ENCODE results near the gene ROR1. TPM values are rescaled to one million over a fixed set of nuclear protein-coding genes. Genes with fewer than 3 reads are reported as not detected.
"Not testable (repeated sequence)": the region's sequence is repeated elsewhere in the genome, so short reads cannot be mapped to it uniquely, and the experiment has no call there.

Gene ROR1
- total RNA-seq, 4 donors from 2014 or later: 2.6 to 37.6 (median 11.5) TPM

DNA sequence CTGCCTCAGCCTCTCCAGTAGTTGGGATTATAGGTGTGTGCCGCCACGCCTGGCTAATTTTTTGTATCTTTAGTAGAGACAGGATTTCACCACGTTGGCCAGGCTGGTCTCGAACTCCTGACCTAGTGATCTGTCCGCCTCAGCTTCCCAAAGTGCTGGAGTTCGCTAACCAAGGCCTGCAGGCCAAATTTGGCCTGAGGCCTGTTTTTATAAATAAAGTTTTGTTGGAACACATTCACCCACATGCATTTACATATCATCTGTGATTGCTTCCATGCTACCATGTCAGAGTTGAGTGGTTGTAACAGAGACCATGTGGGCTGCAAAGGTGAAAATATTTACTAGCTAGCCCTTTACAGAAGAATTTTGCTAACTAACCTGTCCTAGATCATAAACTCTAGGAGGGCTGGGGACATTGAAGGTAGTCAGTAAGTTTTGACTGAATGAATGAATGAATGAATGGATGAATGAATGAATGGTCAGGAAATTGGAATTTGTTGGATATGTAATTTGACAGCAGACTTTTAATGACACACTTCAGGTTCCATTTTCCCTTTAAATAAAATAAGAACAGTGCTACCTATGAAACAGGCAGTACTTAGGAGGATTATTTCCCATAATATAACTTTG is 38.4 kb downstream of the ROR1 start:
- no peaks in the 10 kb centered on the region for H3K4me1 ChIP-seq
- peak overlapping the region in 1 of 2 donors; percentile 88 for H3K27ac ChIP-seq
- no peak for DNase-seq

DNA sequence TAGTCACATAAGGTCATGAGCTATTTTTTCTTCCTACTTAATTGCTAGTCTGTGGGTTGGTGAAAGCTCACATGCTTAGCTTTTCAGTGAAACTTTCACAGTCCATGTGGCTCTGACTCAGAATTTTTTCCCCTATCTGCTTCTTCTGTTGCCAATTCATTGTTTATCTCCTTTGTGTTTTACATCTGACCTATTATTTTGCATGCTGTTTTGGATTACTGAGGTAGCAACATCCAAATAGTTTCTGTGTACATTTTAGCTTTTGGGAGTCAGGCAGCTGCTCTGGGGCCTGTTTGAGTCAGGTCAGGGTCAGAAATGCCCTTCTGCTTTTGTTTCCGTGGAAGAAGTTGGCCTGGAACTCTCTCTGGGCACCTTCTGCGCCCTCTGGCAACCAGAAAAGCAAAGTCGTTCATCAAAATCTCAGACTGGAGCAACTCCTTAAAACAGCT is 40.0 kb downstream of the ROR1 start:
- H3K9me3 ChIP-seq: no peaks in the 10 kb centered on the region
- TF ChIP-seq, protein P1, sequence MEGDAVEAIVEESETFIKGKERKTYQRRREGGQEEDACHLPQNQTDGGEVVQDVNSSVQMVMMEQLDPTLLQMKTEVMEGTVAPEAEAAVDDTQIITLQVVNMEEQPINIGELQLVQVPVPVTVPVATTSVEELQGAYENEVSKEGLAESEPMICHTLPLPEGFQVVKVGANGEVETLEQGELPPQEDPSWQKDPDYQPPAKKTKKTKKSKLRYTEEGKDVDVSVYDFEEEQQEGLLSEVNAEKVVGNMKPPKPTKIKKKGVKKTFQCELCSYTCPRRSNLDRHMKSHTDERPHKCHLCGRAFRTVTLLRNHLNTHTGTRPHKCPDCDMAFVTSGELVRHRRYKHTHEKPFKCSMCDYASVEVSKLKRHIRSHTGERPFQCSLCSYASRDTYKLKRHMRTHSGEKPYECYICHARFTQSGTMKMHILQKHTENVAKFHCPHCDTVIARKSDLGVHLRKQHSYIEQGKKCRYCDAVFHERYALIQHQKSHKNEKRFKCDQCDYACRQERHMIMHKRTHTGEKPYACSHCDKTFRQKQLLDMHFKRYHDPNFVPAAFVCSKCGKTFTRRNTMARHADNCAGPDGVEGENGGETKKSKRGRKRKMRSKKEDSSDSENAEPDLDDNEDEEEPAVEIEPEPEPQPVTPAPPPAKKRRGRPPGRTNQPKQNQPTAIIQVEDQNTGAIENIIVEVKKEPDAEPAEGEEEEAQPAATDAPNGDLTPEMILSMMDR (IDR thresholded peaks at IDR 0.05): no peak
- no peak for TF ChIP-seq POLR2A (IDR thresholded peaks at IDR 0.05)
- H3K36me3 ChIP-seq: no peaks in the 10 kb centered on the region
- peak; percentile 30 to 52 for DNase-seq
- no peak overlapping the region for H3K4me3 ChIP-seq
- peak overlapping the region; percentile 68 to 88 for H3K27ac ChIP-seq
- H3K4me1 ChIP-seq: no peaks in the 10 kb centered on the region
- H3K27me3 ChIP-seq: no peaks in the 10 kb centered on the region
- intact Hi-C loops (cut with DNase I; ENCODE audit: low total_unique reads): no loop called here

More for the DNA sequence above, 38.4 kb downstream of the ROR1 start:
- no peak overlapping the region for H3K4me3 ChIP-seq
- no peaks in the 10 kb centered on the region for H3K36me3 ChIP-seq
- no peak for TF ChIP-seq POLR2A (IDR thresholded peaks at IDR 0.05)
- TF ChIP-seq, protein P1 (IDR thresholded peaks at IDR 0.05): no peak
- no peaks in the 10 kb centered on the region for H3K9me3 ChIP-seq
- H3K27me3 ChIP-seq: no peaks in the 10 kb centered on the region
- intact Hi-C loops (cut with DNase I; ENCODE audit: low total_unique reads): no loop called here

DNA sequence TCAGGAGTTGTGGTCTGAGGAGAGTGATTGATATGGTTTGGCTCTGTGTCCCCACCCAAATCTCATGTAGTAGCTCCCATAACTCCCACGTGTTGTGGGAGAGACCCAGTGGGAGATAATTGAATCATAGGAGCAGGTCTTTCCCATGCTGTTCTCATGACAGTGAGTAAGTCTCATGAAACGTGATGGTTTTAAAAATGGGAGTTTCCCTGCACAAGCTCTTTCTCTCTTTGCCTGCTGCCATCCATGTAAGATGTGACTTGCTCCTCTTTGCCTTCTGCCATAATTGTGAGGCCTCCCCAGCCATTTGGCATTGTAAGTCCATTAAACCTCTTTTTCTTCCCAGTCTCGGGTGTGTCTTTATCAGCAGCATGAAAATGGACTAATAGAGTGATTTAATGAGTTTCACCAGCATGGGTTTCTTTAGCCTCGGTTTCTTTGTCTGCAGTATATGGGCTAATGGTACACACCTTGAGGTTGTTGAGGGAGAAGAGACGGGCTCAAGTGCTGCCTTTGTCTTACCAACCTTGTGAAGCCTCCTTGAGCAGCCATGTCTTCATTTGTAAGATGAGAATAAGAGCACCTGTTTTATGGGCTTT is 42.5 kb downstream of the ROR1 start:
- H3K36me3 ChIP-seq; H3K27me3 ChIP-seq; H3K4me1 ChIP-seq; H3K4me3 ChIP-seq; DNase-seq; H3K27ac ChIP-seq; H3K9me3 ChIP-seq; intact Hi-C loops (cut with DNase I; ENCODE audit: low total_unique reads): not testable (repeated sequence)

DNA sequence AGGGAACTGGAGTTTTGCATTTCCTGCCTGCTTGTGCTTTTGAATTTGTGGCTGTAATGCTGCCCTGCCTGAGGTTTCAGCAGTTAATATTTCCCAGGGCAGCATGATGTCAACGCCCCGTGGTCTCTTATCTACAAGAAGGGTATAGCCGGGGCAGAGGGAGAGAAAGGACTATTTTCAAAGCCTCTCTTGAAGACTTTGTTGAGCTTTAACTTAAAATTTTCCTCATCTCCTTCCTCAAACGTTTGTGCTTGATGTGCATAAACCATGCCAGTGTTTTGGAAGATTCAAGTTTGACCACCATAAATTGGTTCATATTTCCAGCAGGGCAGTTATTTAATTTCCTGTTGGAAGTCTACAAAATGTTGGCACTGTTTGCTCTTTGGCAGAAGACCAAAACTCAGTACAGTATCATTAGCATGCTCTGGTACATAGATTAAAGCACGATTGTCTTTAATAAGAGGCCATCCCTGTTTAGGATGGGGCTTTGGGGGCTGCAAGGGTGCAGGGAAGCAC is 43.4 kb downstream of the ROR1 start:
- H3K4me3 ChIP-seq: no peak overlapping the region
- H3K27ac ChIP-seq: no peak overlapping the region
- no peak for TF ChIP-seq POLR2A (IDR thresholded peaks at IDR 0.05)
- TF ChIP-seq, protein P1 (IDR thresholded peaks at IDR 0.05): no peak
- no peaks in the 10 kb centered on the region for H3K27me3 ChIP-seq
- no peaks in the 10 kb centered on the region for H3K36me3 ChIP-seq
- intact Hi-C loops (cut with DNase I; ENCODE audit: low total_unique reads): no loop called here
- H3K4me1 ChIP-seq: peaks cover 0 to 7% of the 10 kb centered on the region in 2 donors
- DNase-seq: no peak
- H3K9me3 ChIP-seq: no peaks in the 10 kb centered on the region

DNA sequence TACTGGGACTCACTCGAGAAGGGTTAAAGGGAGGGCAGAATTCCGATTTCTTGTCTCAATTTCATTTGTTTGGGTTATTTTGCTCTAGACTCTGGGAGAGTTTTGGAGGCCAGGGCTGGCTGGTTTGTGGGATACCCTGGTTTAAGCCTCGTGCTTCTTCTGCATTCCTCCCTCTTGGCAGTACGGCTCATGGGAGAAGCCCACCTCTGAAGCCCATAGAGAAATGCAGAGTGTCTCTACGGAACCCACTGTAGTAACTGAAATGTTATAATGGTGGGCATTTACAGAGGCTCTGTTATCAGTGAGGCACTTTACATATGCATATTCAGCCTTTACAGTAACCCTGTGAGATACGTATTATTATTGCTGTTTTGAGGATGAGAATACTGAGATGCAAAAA is 43.9 kb downstream of the ROR1 start:
- Histone ChIP-seq H3K4me3 (no peak overlapping the region), H3K9me3 (no peaks in the 10 kb centered on the region), H3K36me3 (no peaks in the 10 kb centered on the region), H3K27me3 (no peaks in the 10 kb centered on the region), H3K4me1 (peaks cover 0 to 7% of the 10 kb centered on the region in 2 donors), H3K27ac (no peak overlapping the region)
- DNase-seq: no peak
- TF ChIP-seq, protein P1 (IDR thresholded peaks at IDR 0.05): no peak
- TF ChIP-seq POLR2A (IDR thresholded peaks at IDR 0.05): no peak
- intact Hi-C loops (cut with DNase I; ENCODE audit: low total_unique reads): no loop called here

Data from uterus (tissue), 4 donors.